Measurements from ENCODE around the gene COL24A1. TPM values are rescaled to one million over a fixed set of nuclear protein-coding genes. Genes with fewer than 3 reads are reported as not detected.

The COL24A1 gene
- total RNA-seq, 1 experiment from 2014 or later, result 0.35 TPM

DNA sequence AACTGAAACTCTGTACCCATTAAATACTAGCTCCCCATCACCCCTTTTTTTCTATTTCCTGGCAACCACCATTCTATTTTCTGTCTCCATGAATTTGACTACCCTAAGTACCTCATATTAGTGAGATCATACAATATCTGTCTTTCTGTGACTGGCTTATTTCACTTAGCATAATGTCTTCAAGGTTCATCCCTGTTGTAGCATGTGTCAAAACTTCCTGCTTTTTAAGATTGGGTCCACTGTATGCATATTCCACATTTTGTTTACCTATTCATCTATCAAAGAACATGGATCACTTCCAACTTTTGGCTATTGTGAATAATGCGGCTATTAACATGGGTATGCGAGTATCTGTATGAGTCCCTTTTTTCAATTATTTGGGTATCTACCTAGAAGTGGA, 266.7 kb downstream of the COL24A1 start:
- no peak overlapping the region for H3K14ac ChIP-seq (ENCODE audit: insufficient read depth, low read length)
- no peak overlapping the region for H4K8ac ChIP-seq (replicated peaks; ENCODE audit: insufficient read length, low read depth, low read length)
- H3K23me2 ChIP-seq (ENCODE audit: insufficient read length, low read depth, low read length, poor library complexity, severe bottlenecking), result no peaks in the 10 kb centered on the region
- Mint-ChIP-seq H3K36me3 (ENCODE audit: insufficient read depth in 1 of 3, low read depth in 3 of 3) (no peaks in the 10 kb centered on the region), H3K27ac (no peak overlapping the region), H3K9me3 (no peaks in the 10 kb centered on the region), H3K4me1 (no peaks in the 10 kb centered on the region), H3K27me3 (ENCODE audit: low read depth) (no peaks in the 10 kb centered on the region), H3K4me3 (no peak overlapping the region)
- no peak overlapping the region for H3T11ph ChIP-seq (ENCODE audit: low read length)
- no peak overlapping the region for H3K9ac ChIP-seq (ENCODE audit: extremely low read depth, insufficient read length, low read length)
- no peak overlapping the region for H4K5ac ChIP-seq (ENCODE audit: insufficient read length, low read depth, low read length)
- H3K4me2 ChIP-seq (ENCODE audit: insufficient read depth, insufficient read length, low read length), result no peak overlapping the region
- no peak overlapping the region for H3K56ac ChIP-seq (ENCODE audit: insufficient read length, low read depth, low read length)
- no peak overlapping the region for H2BK15ac ChIP-seq (ENCODE audit: low read depth, low read length)
- no peak overlapping the region for H4K91ac ChIP-seq (ENCODE audit: insufficient read length, low read depth, low read length)
- H2AK5ac ChIP-seq (ENCODE audit: insufficient read length, low read length), result no peak overlapping the region
- H2BK20ac ChIP-seq (ENCODE audit: low read depth, low read length, poor library complexity, severe bottlenecking), result no peak overlapping the region
- no peak for DNase-seq
- WGBS (ENCODE audit: extremely low coverage, insufficient read length, low lambda C conversion rate), result no CpG with 5 or more reads among the region's 2 CpGs
- no peak overlapping the region for H3K4ac ChIP-seq (ENCODE audit: low read depth, low read length)
- H2BK12ac ChIP-seq (ENCODE audit: insufficient read length, low read depth, low read length), result no peak overlapping the region
- H3K27me3 ChIP-seq (ENCODE audit: insufficient read depth, low read length), result no peaks in the 10 kb centered on the region
- no peak overlapping the region for H2BK5ac ChIP-seq (ENCODE audit: insufficient read length, low read length)
- no peaks in the 10 kb centered on the region for H4K20me1 ChIP-seq (ENCODE audit: control insufficient read depth, insufficient read depth, insufficient read length)
- TF ChIP-seq CTCF (conservative IDR thresholded peaks at IDR 0.05), result no peak
- no peak overlapping the region for H3K23ac ChIP-seq (ENCODE audit: insufficient read length, low read depth, low read length)
- H3K4me1 ChIP-seq (ENCODE audit: insufficient read depth, low read length), result no peaks in the 10 kb centered on the region
- no peak overlapping the region for H2BK120ac ChIP-seq (ENCODE audit: low read depth, low read length, poor library complexity, severe bottlenecking)
- H3K79me2 ChIP-seq (ENCODE audit: insufficient read depth, low read length), result no peaks in the 10 kb centered on the region
- H3K79me1 ChIP-seq (ENCODE audit: insufficient read depth, low read depth, low read length, poor library complexity, severe bottlenecking), result no peaks in the 10 kb centered on the region
- no peaks in the 10 kb centered on the region for H3K9me3 ChIP-seq (ENCODE audit: control insufficient read depth, low read depth, low read length)
- no peak overlapping the region for H2AFZ ChIP-seq (ENCODE audit: low read length)
- H3K18ac ChIP-seq (ENCODE audit: insufficient read length, low read depth, low read length), result no peak overlapping the region
- H3K27ac ChIP-seq (ENCODE audit: insufficient read length, low read depth, low read length), result no peak overlapping the region
